K562 (cell line): ENCODE data around the gene SF3A2. TPM values are rescaled to one million over a fixed set of nuclear protein-coding genes. Genes with fewer than 3 reads are reported as not detected.
"Not testable (repeated sequence)": the region's sequence is repeated elsewhere in the genome, so short reads cannot be mapped to it uniquely, and the experiment has no call there.

Experiments used
- ATAC-seq: fragments of 200-7000 bp; cut with Tn5 transposase; 3 replicates; pipeline ENCODE4 v1.9.1; 2020; ENCODE audit warnings: moderate library complexity
- BruUV-seq: library from RNA; stranded (reverse); fragments of 400-500 nt; replicated peaks from 2 replicates; lab custom pipeline; 2021; lab: Mats Ljungman, UMichigan
- CTCF ChIA-PET: fragments of 300-600 bp; formaldehyde crosslinking; extraction: SDS; loops from one replicate; lab custom pipeline; 2021; ENCODE audit warnings: low intra/inter-chr PET ratio; lab: Yijun Ruan, JAX
- POLR2A ChIA-PET: fragments of 300-600, 350-650 bp; sonication (Branson Sonifier 250); formaldehyde crosslinking; extraction: SDS; loops from one replicate; lab custom pipeline; 2021; ENCODE audit warnings: antibody characterized with exemption, inconsistent platforms; lab: Yijun Ruan, JAX
- DNase-seq, 4 experiments: peaks; one replicate each; pipeline versions ENCODE4 v3.0.0 to v3.0.0-alpha.2; 2011 to 2018; ENCODE audit warnings: low spot score in 3 of 4, mixed read lengths in 3 of 4; ENCODE audit errors: extremely low read depth in 1 of 4
- FAIRE-seq: peaks from 2 replicates; lab custom pipeline; 2011; peaks lifted over from hg19 to GRCh38; lab: Jason Lieb, UNC
- H2AFZ ChIP-seq: 2 replicates; pipeline ENCODE4 v1.6.0; 2011; ENCODE audit warnings: low read depth, low read length, control low read depth, inconsistent platforms
- H3K27ac ChIP-seq: fragments of 200-600 bp; 3 replicates; pipeline ENCODE4 v1.8.0; 2011; ENCODE audit warnings: low read depth, mild to moderate bottlenecking, control low read depth, inconsistent platforms, low read length, moderate library complexity, mixed read lengths; ENCODE audit errors: extremely low read depth
- H3K27me3 ChIP-seq, 2 experiments: fragments of 300-600 bp in 1 of 2; 2 replicates in 1 of 2; 3 replicates in 1 of 2; pipeline versions ENCODE4 v1.6.0 to v1.8.0; 2011; ENCODE audit warnings: inconsistent platforms in 2 of 2, low read length in 2 of 2, mild to moderate bottlenecking in 1 of 2, mixed read lengths in 1 of 2, moderate library complexity in 1 of 2; ENCODE audit not compliant: control insufficient read depth in 2 of 2, insufficient read depth in 2 of 2
- H3K36me3 ChIP-seq: fragments of 300-600 bp; 3 replicates; pipeline ENCODE4 v1.8.0; 2011; ENCODE audit warnings: mild to moderate bottlenecking, low read length, inconsistent platforms; ENCODE audit not compliant: control insufficient read depth, insufficient read depth
- H3K4me1 ChIP-seq, 2 experiments: fragments of 200-600 bp in 1 of 2; replicated peaks in 1 of 2; 2 replicates in 1 of 2; 3 replicates in 1 of 2; pipeline versions ENCODE4 v1.5.1 to v1.8.0; 2011; ENCODE audit warnings: inconsistent platforms in 2 of 2, low read length in 2 of 2, mild to moderate bottlenecking in 1 of 2, mixed read lengths in 1 of 2, moderate library complexity in 1 of 2; ENCODE audit not compliant: control insufficient read depth in 2 of 2, insufficient read depth in 2 of 2
- H3K4me2 ChIP-seq: 2 replicates; pipeline ENCODE4 v1.6.1; 2011; ENCODE audit warnings: low read length, control low read depth, inconsistent platforms, mixed read lengths; ENCODE audit not compliant: insufficient read depth
- H3K4me3 ChIP-seq: fragments of 200-600 bp; sonication (generic), shearing (Covaris generic); 2 replicates; pipeline ENCODE4 v1.5.1; 2016; ENCODE audit warnings: control low read depth, inconsistent platforms
- H3K79me2 ChIP-seq: fragments of 200-600 bp; 3 replicates; pipeline ENCODE4 v1.8.0; 2011; ENCODE audit warnings: low read length, inconsistent platforms; ENCODE audit not compliant: control insufficient read depth, insufficient read depth
- H3K9ac ChIP-seq, 2 experiments: 2 replicates each; pipeline versions ENCODE4 v1.6.0 to v1.6.1; 2011; ENCODE audit warnings: low read depth in 2 of 2, low read length in 2 of 2, control low read depth in 1 of 2, inconsistent platforms in 1 of 2, mild to moderate bottlenecking in 1 of 2, mixed read lengths in 1 of 2; ENCODE audit not compliant: insufficient read depth in 1 of 2
- H3K9me1 ChIP-seq: one replicate; pipeline ENCODE4 v1.6.0; 2011; ENCODE audit warnings: inconsistent platforms, mild to moderate bottlenecking, low read length, moderate library complexity; ENCODE audit not compliant: control insufficient read depth, insufficient read depth
- H3K9me3 ChIP-seq: replicated peaks from 2 replicates; pipeline ENCODE4 v1.5.1; 2011; ENCODE audit warnings: low read depth, low read length, inconsistent platforms; ENCODE audit not compliant: control insufficient read depth, insufficient read depth
- H4K20me1 ChIP-seq: replicated peaks from 2 replicates; pipeline ENCODE4 v1.6.1; 2011; ENCODE audit warnings: low read length, inconsistent platforms, mixed read lengths; ENCODE audit not compliant: control insufficient read depth, insufficient read depth
- ADNP ChIP-seq: fragments of 200-800 bp; sonication (Bioruptor generic); IDR thresholded peaks from 2 replicates; pipeline ENCODE4 v1.6.1; 2016; ENCODE audit warnings: missing genetic modification characterization, missing compliant biosample characterization
- AFF1 ChIP-seq, 2 experiments: fragments of 450-650 bp; IDR thresholded peaks; 2 replicates each; pipeline ENCODE4 v1.6.1; 2018; ENCODE audit warnings: mild to moderate bottlenecking in 2 of 2, low read depth in 1 of 2; ENCODE audit not compliant: partially characterized antibody in 2 of 2
- BCOR ChIP-seq: fragments of 450-650 bp; IDR thresholded peaks from 2 replicates; pipeline ENCODE4 v1.6.1; 2016
- BRD9 ChIP-seq: fragments of 450-650 bp; IDR thresholded peaks from 2 replicates; pipeline ENCODE4 v1.6.1; 2018; ENCODE audit warnings: low read depth; ENCODE audit not compliant: partially characterized antibody
- EGR1 ChIP-seq: fragments of 450-650 bp; conservative IDR thresholded peaks from 2 replicates; pipeline ENCODE4 v1.6.1; 2017; ENCODE audit warnings: mild to moderate bottlenecking
- HDAC2 ChIP-seq: fragments of 450-650 bp; IDR thresholded peaks from 2 replicates; pipeline ENCODE4 v1.6.1; 2016; ENCODE audit warnings: mild to moderate bottlenecking
- KDM1A ChIP-seq, 2 experiments: fragments of 450-650 bp; IDR thresholded peaks; 2 replicates each; pipeline ENCODE4 v1.6.1; 2016; ENCODE audit warnings: mild to moderate bottlenecking in 2 of 2
- RBM25 ChIP-seq: fragments of 200-400 bp; formaldehyde crosslinking; IDR thresholded peaks from 2 replicates; pipeline ENCODE4 v1.6.1; 2018; ENCODE audit warnings: low read length, low read depth, moderate library complexity; ENCODE audit not compliant: severe bottlenecking
- SMARCA5 ChIP-seq: fragments of 450-650 bp; IDR thresholded peaks from 2 replicates; pipeline ENCODE4 v1.6.1; 2016
- SPI1 ChIP-seq: IDR thresholded peaks from 2 replicates; pipeline ENCODE4 v1.6.1; 2011; ENCODE audit warnings: low read depth, low read length, control low read depth, borderline replicate concordance
- TEAD1 ChIP-seq, 2 experiments: fragments of 450-650 bp in 1 of 2; sonication (generic) in 1 of 2; formaldehyde crosslinking; IDR thresholded peaks; 2 replicates each; pipeline versions ENCODE4 v1.4.0 to v1.8.0; 2020 to 2022; ENCODE audit warnings: mild to moderate bottlenecking in 2 of 2, missing genetic modification reagents in 1 of 2
- ZFP36 ChIP-seq: fragments of 150-350 bp; IDR thresholded peaks from 2 replicates; pipeline ENCODE4 v1.6.1; 2018; ENCODE audit warnings: low read length, low read depth; ENCODE audit not compliant: partially characterized antibody
- WGBS: fragments of 100-300 bp; shearing (Covaris generic); methylation state at CpG from one replicate; pipeline ENCODE4 v1.1.6; 2016; ENCODE audit warnings: low coverage, mixed read lengths; ENCODE audit not compliant: insufficient coverage; ENCODE audit errors: missing lambda C conversion rate; 5-methylcytosine and 5-hydroxymethylcytosine counted together
- in situ Hi-C: fragments of 300-500 bp; cut with MboI; formaldehyde crosslinking; loops from 4 replicates; pipeline ENCODE4 v1.15.0; 2018; ENCODE audit warnings: inconsistent platforms, mixed read lengths
- intact Hi-C: fragments of 100-400 bp; cut with micrococcal nuclease; formaldehyde crosslinking; loops from 2 replicates; pipeline ENCODE4 v1.14.2; 2022
- polyA plus RNA-seq, 8 experiments: library from polyadenylated mRNA; depleted of rRNA in 4 of 8; stranded (reverse) in 5 of 8; unstranded in 3 of 8; fragments of >200 nt; fragmentation: Nextera tagmentation in 2 of 8; fragmentation: Illumina TruSeq in 1 of 8; extraction: Ambion mirVana in 2 of 8; extraction: Trizol in 1 of 8; gene quantifications; 2 replicates each; pipeline versions ENCODE4 v1.2.1 to v1.2.3, GENCODE V29; 2011 to 2014; ENCODE audit warnings: inconsistent platforms in 1 of 8, missing spikeins in 1 of 8
- total RNA-seq, 7 experiments: library from RNA; depleted of rRNA in 6 of 7; stranded (reverse); fragments of >200 nt in 6 of 7; fragmentation: Illumina TruSeq in 2 of 7; extraction: Trizol in 2 of 7; gene quantifications; 2 replicates each; pipeline versions ENCODE4 v1.2.1 to v1.2.3, GENCODE V29; 2011 to 2021; ENCODE audit warnings: low replicate concordance in 1 of 7
- TF ChIP-seq, protein P1 (sequence below): sonication (generic); formaldehyde crosslinking; IDR thresholded peaks from 2 replicates; pipeline ENCODE4 v1.8.0; 2022; ENCODE audit warnings: mild to moderate bottlenecking, missing genetic modification reagents

The SF3A2 gene
- total and polyA plus RNA-seq, 9 of the 15 experiments (the other 6 are each of a cell fraction or from before 2014, with no cell fraction given) = 0.17 to 194 (median 22.8) TPM

DNA sequence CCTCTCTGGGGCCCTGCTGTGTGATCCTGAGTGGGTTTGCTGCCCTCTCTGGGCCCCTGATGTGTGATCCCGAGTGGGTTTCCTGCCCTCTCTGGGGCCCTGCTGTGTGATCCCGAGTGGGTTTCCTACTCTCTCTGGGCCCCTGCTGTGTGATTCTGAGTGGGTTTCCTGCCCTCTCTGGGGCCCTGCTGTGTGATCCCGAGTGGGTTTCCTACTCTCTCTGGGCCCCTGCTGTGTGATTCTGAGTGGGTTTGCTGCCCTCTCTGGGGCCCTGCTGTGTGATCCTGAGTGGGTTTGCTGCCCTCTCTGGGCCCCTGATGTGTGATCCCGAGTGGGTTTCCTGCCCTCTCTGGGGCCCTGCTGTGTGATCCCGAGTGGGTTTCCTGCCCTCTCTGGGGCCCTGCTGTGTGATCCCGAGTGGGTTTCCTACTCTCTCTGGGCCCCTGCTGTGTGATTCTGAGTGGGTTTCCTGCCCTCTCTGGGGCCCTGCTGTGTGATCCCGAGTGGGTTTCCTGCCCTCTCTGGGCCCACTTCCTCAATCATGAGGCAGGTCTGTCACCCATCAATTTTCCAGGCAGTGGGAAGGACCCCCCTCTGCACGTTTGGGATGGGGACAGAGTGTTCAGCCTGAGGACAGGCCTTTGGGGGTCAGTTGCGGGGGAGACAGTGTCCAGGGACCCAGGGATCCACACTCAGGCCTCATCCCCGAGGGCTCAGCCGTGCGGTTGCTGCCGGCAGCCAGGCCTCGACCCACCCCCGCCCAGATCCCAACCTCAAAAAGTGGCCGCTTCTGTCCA lies 44.8 kb downstream of the SF3A2 start:
- ATAC-seq = peak; percentile 36
- Histone ChIP-seq H3K4me1 (peaks cover 0 to 30% of the 10 kb centered on the region in 2 experiments; a peak in 3 of 5 replicates), H3K9ac (peak overlapping the region in 1 of 2 experiments; percentile 90; a peak in 3 of 4 replicates), H3K27ac (peak overlapping the region; percentile 10; the same call in 1 of the 3 replicates), H3K4me3 (peak overlapping the region; percentile 11; the same call in 1 of the 2 replicates), H3K4me2 (peak overlapping the region; percentile 35), H2AFZ (peak overlapping the region; percentile 49)
- H3K36me3 ChIP-seq, DNase-seq, BruUV-seq, intact Hi-C loops, FAIRE-seq, H4K20me1 ChIP-seq, H3K9me1 ChIP-seq, H3K79me2 ChIP-seq, CTCF ChIA-PET, H3K27me3 ChIP-seq, H3K9me3 ChIP-seq: not testable (repeated sequence)
- 19% methylated on average over 9 of the region's 16 CpGs for whole genome bisulfite sequencing
- in situ Hi-C loops = loop anchor here (5.0 kb wide), 1 partner anchor 106 kb away; no protein-coding TSS in a partner anchor
- POLR2A ChIA-PET = interaction anchor here (1.1 to 1.4 kb wide), 4 partner anchors 8 to 42 kb away, joined by 3 to 8 read pairs (median 4); no protein-coding TSS in a partner anchor
- TF ChIP-seq EGR1 = peak; percentile 29
- TF ChIP-seq AFF1 (IDR thresholded peaks at IDR 0.05; ENCODE audit: low read depth in 1 of 2, partially characterized antibody in 2 of 2) = peak in 1 of 2 experiments; percentile 74
- TF ChIP-seq BRD9 = peak; percentile 100
- TF ChIP-seq SPI1 = peak; percentile 45; the same call in 1 of the 2 replicates
- TF ChIP-seq HDAC2 = 0 out of 2 replicates have a peak, but pooled peaks have one; percentile 58
- peak in 1 of 2 experiments; percentile 67; a peak in 2 of 4 replicates for TF ChIP-seq KDM1A (IDR thresholded peaks at IDR 0.05)
- peak; percentile 78 for TF ChIP-seq ZFP36
- peak; percentile 92 for TF ChIP-seq ADNP (tag)
- TF ChIP-seq SMARCA5 = peak; percentile 99
- TF ChIP-seq RBM25 = peak; percentile 85
- peak in 1 of 2 experiments; percentile 10; a peak in 1 of 4 replicates for TF ChIP-seq TEAD1 (CRISPR knock-in tag; IDR thresholded peaks at IDR 0.05)
- peak; percentile 83 for TF ChIP-seq BCOR
- TF ChIP-seq, protein P1, sequence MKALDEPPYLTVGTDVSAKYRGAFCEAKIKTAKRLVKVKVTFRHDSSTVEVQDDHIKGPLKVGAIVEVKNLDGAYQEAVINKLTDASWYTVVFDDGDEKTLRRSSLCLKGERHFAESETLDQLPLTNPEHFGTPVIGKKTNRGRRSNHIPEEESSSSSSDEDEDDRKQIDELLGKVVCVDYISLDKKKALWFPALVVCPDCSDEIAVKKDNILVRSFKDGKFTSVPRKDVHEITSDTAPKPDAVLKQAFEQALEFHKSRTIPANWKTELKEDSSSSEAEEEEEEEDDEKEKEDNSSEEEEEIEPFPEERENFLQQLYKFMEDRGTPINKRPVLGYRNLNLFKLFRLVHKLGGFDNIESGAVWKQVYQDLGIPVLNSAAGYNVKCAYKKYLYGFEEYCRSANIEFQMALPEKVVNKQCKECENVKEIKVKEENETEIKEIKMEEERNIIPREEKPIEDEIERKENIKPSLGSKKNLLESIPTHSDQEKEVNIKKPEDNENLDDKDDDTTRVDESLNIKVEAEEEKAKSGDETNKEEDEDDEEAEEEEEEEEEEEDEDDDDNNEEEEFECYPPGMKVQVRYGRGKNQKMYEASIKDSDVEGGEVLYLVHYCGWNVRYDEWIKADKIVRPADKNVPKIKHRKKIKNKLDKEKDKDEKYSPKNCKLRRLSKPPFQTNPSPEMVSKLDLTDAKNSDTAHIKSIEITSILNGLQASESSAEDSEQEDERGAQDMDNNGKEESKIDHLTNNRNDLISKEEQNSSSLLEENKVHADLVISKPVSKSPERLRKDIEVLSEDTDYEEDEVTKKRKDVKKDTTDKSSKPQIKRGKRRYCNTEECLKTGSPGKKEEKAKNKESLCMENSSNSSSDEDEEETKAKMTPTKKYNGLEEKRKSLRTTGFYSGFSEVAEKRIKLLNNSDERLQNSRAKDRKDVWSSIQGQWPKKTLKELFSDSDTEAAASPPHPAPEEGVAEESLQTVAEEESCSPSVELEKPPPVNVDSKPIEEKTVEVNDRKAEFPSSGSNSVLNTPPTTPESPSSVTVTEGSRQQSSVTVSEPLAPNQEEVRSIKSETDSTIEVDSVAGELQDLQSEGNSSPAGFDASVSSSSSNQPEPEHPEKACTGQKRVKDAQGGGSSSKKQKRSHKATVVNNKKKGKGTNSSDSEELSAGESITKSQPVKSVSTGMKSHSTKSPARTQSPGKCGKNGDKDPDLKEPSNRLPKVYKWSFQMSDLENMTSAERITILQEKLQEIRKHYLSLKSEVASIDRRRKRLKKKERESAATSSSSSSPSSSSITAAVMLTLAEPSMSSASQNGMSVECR (CRISPR knock-in tag) = peak; percentile 17; the same call in 1 of the 2 replicates
